ENCODE measurements around the gene ERO1A.

Gene ERO1A

GRCh38 chr14:52599974-52600373, 95.4 kb downstream of the ERO1A start:
- TF ChIP-seq, protein P1, sequence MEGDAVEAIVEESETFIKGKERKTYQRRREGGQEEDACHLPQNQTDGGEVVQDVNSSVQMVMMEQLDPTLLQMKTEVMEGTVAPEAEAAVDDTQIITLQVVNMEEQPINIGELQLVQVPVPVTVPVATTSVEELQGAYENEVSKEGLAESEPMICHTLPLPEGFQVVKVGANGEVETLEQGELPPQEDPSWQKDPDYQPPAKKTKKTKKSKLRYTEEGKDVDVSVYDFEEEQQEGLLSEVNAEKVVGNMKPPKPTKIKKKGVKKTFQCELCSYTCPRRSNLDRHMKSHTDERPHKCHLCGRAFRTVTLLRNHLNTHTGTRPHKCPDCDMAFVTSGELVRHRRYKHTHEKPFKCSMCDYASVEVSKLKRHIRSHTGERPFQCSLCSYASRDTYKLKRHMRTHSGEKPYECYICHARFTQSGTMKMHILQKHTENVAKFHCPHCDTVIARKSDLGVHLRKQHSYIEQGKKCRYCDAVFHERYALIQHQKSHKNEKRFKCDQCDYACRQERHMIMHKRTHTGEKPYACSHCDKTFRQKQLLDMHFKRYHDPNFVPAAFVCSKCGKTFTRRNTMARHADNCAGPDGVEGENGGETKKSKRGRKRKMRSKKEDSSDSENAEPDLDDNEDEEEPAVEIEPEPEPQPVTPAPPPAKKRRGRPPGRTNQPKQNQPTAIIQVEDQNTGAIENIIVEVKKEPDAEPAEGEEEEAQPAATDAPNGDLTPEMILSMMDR (IDR thresholded peaks at IDR 0.05; ENCODE audit: borderline replicate concordance, control extremely low read depth, extremely low read depth, insufficient read depth, missing control alignments), result no peak
- in situ Hi-C loops (cut with MboI; ENCODE audit: low sequenced_read_pairs, unreplicated experiment), result no loop called here
- no peak for DNase-seq (ENCODE audit: low spot score)

- TF ChIP-seq, protein P1 (IDR thresholded peaks at IDR 0.05; ENCODE audit: borderline replicate concordance, control extremely low read depth, extremely low read depth, insufficient read depth, missing control alignments), result no peak
- in situ Hi-C loops (cut with MboI; ENCODE audit: low sequenced_read_pairs, unreplicated experiment), result no loop called here
- DNase-seq (ENCODE audit: low spot score), result no peak
Measured at GRCh38 chr14:52598568-52598967, 96.8 kb downstream of the ERO1A start.

DNA sequence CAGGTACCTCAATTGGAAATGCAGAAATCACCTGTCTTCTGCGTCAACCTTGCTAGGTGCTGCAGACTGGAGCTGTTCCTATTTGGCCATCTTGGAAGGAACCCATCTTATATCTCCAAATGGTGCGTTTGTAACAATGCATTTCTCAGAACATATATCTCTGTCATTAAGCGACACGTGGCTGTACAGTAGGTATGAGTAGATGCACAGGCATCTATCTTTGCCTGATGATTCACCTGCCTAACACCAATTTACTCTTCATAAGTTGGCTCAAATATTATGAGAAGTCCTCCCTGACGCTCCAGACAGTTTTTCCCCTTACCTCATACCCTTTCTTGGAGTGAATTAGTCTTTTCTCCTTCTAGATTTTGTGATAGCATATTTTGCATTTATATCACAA, 98.5 kb downstream of the ERO1A start:
- in situ Hi-C loops (cut with MboI; ENCODE audit: low sequenced_read_pairs, unreplicated experiment), result no loop called here
- TF ChIP-seq, protein P1 (IDR thresholded peaks at IDR 0.05; ENCODE audit: borderline replicate concordance, control extremely low read depth, extremely low read depth, insufficient read depth, missing control alignments), result no peak
- DNase-seq (ENCODE audit: low spot score), result no peak

GRCh38 chr14:52596320-52596719, 99.0 kb downstream of the ERO1A start:
- in situ Hi-C loops (cut with MboI; ENCODE audit: low sequenced_read_pairs, unreplicated experiment), result no loop called here
- TF ChIP-seq, protein P1 (IDR thresholded peaks at IDR 0.05; ENCODE audit: borderline replicate concordance, control extremely low read depth, extremely low read depth, insufficient read depth, missing control alignments), result no peak
- DNase-seq (ENCODE audit: low spot score), result no peak

- in situ Hi-C loops (cut with MboI; ENCODE audit: low sequenced_read_pairs, unreplicated experiment), result no loop called here
- no peak for DNase-seq (ENCODE audit: low spot score)
- TF ChIP-seq, protein P1 (IDR thresholded peaks at IDR 0.05; ENCODE audit: borderline replicate concordance, control extremely low read depth, extremely low read depth, insufficient read depth, missing control alignments), result no peak
Measured at GRCh38 chr14:52590318-52590717, 105.0 kb downstream of the ERO1A start.

All from GM13976 (cell line).